ENCODE measurements around the gene RRAS. TPM values are rescaled to one million over a fixed set of nuclear protein-coding genes. Genes with fewer than 3 reads are reported as not detected.

The RRAS gene
- total and polyA plus RNA-seq, 2 donors from 2014 or later = 92.3 to 140 TPM

- no peak overlapping the region for H3K27ac ChIP-seq (ENCODE audit: low read depth in 2 of 2, low read length in 2 of 2)
- peaks cover 5 to 26% (median 9%) of the 10 kb centered on the region in 3 donors for H3K36me3 ChIP-seq (ENCODE audit: control insufficient read depth in 2 of 3, insufficient read depth in 3 of 3, low read length in 3 of 3)
- H3K9me3 ChIP-seq (ENCODE audit: control insufficient read depth in 2 of 3, insufficient read depth in 1 of 3, low read length in 3 of 3) = no peaks in the 10 kb centered on the region
- FAIRE-seq (no peak), DNase-seq (no peak)
- H3K4me3 ChIP-seq (ENCODE audit: low read length in 3 of 3) = no peak overlapping the region
- TF ChIP-seq CTCF (IDR thresholded peaks at IDR 0.05; ENCODE audit: borderline replicate concordance, extremely low read depth, insufficient read depth) = no peak
- H3K4me1 ChIP-seq (ENCODE audit: control insufficient read depth in 2 of 3, insufficient read depth in 2 of 3, low read depth in 1 of 3, low read length in 3 of 3) = no peaks in the 10 kb centered on the region
- no peaks in the 10 kb centered on the region for H3K27me3 ChIP-seq (ENCODE audit: control insufficient read depth, insufficient read depth, low read length)
- no peak overlapping the region for H3K9ac ChIP-seq (ENCODE audit: low read length in 3 of 3)
- intact Hi-C loops (cut with DNase I) = no loop called here
Measured at GRCh38 chr19:49601482-49602038, 38.4 kb downstream of the RRAS start.

DNA sequence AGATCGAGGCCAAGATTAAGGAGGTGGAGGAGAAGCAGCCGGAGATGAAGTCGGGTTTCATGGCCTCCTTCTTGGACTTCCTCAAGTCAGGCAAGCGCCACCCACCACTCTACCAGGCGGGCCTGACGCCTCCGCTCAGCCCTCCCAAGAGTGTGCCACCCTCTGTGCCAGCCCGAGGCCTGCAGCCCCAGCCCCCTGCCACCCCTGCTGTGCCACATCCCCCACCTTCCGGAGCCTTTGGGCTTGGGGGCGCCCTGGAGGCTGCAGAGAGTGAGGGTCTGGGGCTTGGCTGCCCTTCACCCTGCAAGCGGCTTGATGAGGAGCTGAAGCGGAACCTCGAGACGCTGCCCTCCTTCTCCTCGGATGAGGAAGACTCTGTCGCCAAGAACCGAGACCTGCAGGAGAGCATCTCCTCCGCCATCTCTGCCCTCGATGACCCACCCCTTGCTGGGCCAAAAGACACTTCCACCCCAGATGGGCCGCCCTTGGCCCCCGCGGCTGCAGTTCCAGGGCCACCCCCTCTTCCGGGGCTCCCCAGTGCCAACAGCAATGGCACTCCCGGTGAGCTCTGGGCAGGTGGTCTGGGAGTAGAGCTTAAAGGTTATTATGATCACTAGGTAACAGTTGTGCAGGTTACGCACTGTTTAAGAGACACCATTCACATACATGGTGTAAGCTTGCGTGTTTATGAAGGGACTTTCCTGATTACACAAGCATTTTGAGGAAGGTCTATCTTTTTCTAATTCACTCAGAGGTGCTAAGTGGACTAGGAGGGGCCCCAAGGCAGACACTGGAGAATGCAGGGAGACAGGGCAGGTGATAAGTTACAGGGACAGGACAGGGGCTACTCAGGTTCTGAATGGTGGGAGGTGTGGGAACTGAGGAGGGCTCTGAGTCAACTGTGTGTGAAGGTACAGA lies 40.3 kb downstream of the RRAS start:
- Histone ChIP-seq H3K9me3 (ENCODE audit: control insufficient read depth in 2 of 3, insufficient read depth in 1 of 3, low read length in 3 of 3) (no peaks in the 10 kb centered on the region), H3K36me3 (ENCODE audit: control insufficient read depth in 2 of 3, insufficient read depth in 3 of 3, low read length in 3 of 3) (peaks cover 5 to 26% (median 9%) of the 10 kb centered on the region in 3 donors), H3K27me3 (ENCODE audit: control insufficient read depth, insufficient read depth, low read length) (no peaks in the 10 kb centered on the region), H3K9ac (ENCODE audit: low read length in 3 of 3) (no peak overlapping the region), H3K4me3 (ENCODE audit: low read length in 3 of 3) (no peak overlapping the region), H3K27ac (ENCODE audit: low read depth in 2 of 2, low read length in 2 of 2) (no peak overlapping the region), H3K4me1 (ENCODE audit: control insufficient read depth in 2 of 3, insufficient read depth in 2 of 3, low read depth in 1 of 3, low read length in 3 of 3) (no peaks in the 10 kb centered on the region)
- no peak for TF ChIP-seq CTCF (IDR thresholded peaks at IDR 0.05; ENCODE audit: borderline replicate concordance, extremely low read depth, insufficient read depth)
- intact Hi-C loops (cut with DNase I) = no loop called here
- FAIRE-seq = no peak
- no peak for DNase-seq

- FAIRE-seq = no peak
Measured at GRCh38 chr19:49597703-49597974, 42.3 kb downstream of the RRAS start.

More at GRCh38 chr19:49597703-49597974, 42.3 kb downstream of the RRAS start:
- Histone ChIP-seq H3K36me3 (ENCODE audit: control insufficient read depth in 2 of 3, insufficient read depth in 3 of 3, low read length in 3 of 3) (peaks cover 5 to 30% (median 5%) of the 10 kb centered on the region in 3 donors), H3K4me1 (ENCODE audit: control insufficient read depth in 2 of 3, insufficient read depth in 2 of 3, low read depth in 1 of 3, low read length in 3 of 3) (peaks cover 0 to 6% (median 0%) of the 10 kb centered on the region in 3 donors), H3K9ac (ENCODE audit: low read length in 3 of 3) (no peak overlapping the region), H3K4me3 (ENCODE audit: low read length in 3 of 3) (no peak overlapping the region), H3K27me3 (ENCODE audit: control insufficient read depth, insufficient read depth, low read length) (no peaks in the 10 kb centered on the region), H3K9me3 (ENCODE audit: control insufficient read depth in 2 of 3, insufficient read depth in 1 of 3, low read length in 3 of 3) (no peaks in the 10 kb centered on the region), H3K27ac (ENCODE audit: low read depth in 2 of 2, low read length in 2 of 2) (no peak overlapping the region)
- TF ChIP-seq CTCF (IDR thresholded peaks at IDR 0.05; ENCODE audit: borderline replicate concordance, extremely low read depth, insufficient read depth) = no peak
- DNase-seq = no peak
- intact Hi-C loops (cut with DNase I) = no loop called here

Data from kidney (tissue), 14 donors.